MM.1S (cell line): Measurements from ENCODE around the gene LIPG.

ENCODE experiments used
- EZH2phosphoT487 ChIP-seq: fragments of 300-600 bp; sonication (generic); IDR thresholded peaks from 2 replicates; pipeline ENCODE4 v1.6.1; 2018; ENCODE audit warnings: antibody characterized with exemption, low read length
- TF ChIP-seq, protein P1 (sequence below): fragments of 300-600 bp; sonication (generic); IDR thresholded peaks from 2 replicates; pipeline ENCODE4 v1.5.1; 2016; ENCODE audit warnings: antibody characterized with exemption, low read length, mixed read lengths

DNA sequence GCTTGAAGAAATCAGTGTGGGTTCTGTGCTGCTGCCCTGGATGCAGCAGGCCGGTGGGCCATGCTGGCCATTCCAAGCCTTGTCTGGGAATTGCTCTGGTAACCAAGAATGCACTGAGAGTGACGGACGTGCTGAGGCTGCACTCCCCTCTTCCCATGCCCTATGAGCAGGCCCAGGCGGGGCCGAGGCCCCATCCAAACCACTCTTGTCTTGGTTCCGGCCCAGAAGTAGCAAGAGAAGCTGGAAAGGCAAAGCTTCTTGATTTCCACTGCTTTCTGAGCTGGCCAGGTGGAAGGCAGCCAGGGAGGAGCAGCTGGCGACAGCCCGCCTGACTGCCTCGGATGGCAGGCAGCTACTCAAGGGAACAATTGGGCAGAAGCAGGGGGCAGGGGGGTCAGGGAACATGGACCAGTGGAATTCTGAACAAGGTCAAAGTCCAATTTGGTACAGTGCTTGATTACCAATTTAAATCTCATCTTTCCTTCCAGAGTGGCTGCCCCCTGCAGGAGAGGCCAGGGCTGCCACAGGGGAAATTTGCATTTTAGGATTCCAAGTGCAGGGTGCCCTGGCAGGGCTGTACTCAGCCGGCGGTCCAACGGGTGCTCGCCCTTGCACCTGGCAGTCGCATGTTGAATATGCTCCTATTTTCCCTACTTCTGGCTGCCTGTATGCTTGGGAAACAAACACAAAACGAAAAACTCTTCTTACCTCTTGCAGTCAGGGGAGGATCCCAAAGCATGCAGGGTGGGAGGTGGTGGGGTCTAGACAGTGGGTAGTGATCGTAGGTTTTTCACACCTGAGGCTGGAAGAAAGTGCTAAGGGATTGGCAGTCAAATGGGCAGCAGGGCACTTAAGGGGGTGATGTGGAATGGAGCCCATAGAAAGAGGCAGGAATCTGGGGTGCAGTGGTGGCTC is 67.3 kb downstream of the LIPG start:
- TF ChIP-seq, protein P1, sequence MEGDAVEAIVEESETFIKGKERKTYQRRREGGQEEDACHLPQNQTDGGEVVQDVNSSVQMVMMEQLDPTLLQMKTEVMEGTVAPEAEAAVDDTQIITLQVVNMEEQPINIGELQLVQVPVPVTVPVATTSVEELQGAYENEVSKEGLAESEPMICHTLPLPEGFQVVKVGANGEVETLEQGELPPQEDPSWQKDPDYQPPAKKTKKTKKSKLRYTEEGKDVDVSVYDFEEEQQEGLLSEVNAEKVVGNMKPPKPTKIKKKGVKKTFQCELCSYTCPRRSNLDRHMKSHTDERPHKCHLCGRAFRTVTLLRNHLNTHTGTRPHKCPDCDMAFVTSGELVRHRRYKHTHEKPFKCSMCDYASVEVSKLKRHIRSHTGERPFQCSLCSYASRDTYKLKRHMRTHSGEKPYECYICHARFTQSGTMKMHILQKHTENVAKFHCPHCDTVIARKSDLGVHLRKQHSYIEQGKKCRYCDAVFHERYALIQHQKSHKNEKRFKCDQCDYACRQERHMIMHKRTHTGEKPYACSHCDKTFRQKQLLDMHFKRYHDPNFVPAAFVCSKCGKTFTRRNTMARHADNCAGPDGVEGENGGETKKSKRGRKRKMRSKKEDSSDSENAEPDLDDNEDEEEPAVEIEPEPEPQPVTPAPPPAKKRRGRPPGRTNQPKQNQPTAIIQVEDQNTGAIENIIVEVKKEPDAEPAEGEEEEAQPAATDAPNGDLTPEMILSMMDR, result no peak
- TF ChIP-seq EZH2phosphoT487, result no peak
